Measurements from ENCODE around the gene COPG1.

Gene COPG1

GRCh38 chr3:129315998-129316247, 66.5 kb downstream of the COPG1 start:
- no peak for DNase-seq

DNA sequence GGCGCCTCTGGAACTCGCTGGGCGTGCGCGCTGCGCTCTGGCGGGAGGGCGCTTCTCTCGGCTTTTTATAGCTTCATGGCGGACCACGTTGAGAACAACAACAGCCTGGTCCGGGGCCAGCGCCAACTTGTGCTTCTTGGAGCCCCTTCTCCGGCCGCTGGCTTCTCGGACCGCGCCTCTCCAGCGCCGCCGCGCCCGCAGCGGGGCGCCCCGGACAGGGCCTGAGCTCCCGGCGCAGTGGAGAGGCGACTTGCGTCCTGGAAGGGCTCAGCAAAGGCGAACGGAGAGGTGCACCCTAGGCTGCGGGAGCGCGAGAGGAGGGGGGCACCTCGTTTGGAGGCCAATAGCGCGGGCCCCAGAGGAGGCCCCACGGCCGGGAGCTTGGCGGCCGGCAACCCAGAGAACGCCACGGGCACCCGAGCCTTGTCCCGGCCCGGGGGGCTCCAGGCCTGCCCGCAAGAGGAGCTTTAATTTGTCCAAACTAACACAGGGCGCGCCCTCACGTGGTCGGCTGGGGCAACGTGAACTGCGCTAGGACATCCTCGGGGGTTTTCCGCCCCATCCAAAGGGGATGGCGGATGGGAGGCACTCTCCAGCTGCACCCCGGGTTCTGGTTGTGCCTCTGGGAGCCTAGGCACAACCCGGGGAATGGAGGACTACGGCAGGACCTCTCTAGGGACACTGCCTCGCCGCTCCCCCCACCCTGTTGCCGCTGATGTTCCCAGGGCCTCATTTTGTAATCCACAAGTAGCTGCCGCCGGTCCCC, 67.0 kb downstream of the COPG1 start:
- peak; percentile 84 to 92 for DNase-seq

DNA sequence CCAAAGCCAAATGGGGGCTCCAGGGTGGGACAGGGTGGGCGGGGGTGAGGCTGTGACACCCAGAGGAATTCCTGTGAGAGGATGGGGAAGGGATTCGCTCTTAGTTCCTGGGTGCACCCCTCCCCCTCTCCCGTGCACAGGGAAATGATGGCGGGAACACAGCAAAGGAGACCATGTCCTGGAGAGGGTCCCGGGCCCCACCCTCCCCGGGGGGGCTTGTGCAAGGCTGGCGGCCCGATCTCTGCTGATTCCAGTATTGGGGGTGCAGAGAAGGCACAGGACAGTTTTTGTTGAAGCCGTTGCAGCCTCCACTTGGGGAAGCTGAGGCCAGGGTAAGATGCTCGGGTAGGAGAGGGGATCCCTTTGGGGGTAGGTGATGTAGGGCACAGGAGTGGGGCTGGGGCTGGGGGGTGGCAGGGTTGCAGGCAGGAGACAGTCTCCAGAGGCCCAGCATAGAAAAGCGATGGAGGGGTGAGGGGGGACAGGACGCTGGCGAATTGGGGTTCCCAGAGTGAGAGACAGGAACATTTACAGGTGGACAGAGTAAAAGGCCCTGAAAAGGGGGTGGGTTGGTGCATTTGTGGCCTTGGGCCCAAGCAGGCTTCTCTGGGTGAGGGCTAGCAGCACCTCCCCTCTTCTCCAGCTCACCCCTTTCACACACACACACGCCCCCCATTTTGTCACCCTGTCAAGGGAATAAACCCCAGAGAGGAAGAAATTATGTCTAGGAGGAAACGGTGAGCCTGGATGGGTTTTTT, 67.8 kb downstream of the COPG1 start:
- DNase-seq = no peak

DNA sequence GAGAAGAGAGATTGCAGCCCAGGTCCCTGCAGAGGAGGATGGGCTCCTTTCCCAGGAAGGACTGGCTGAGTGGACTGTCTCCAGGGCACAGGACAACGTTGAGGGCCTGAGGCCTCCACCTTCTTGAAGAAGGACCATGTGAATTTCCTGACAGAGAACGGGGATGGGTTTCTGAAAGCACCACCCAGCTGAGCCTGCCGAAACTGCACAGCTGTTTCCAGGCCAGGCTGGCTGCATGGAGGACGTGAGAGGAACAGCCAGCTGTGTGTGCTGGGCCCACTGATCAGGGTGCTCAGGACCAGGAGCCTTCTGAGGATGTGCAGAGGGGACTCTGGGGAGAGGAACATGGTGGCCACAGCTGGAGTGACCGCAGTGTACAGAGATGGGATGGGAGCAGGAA, 68.4 kb downstream of the COPG1 start:
- no peak for DNase-seq

- no peak for DNase-seq
These were observed 69.5 kb downstream of the COPG1 start for GRCh38 chr3:129318921-129319320.

DNA sequence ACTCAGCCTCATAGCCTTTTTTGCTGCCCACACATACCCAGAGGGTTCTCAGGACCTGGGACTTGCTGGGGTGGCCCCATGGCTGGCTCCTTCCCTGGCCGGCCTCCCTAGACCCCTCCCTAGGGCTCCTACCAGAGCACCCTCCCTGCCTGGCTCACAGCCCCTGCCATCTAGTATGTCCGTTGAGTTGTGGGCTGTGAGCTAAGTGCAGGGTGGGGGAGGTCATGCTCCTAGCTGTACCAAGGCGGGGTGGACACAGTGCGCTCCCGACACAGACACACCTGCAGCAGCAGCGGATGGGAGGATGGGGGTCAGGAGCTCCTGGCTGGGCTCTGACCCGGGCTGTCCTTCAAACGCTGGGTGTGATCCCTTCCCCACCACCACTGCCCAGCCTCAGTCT, 70.9 kb downstream of the COPG1 start:
- no peak for DNase-seq

DNA sequence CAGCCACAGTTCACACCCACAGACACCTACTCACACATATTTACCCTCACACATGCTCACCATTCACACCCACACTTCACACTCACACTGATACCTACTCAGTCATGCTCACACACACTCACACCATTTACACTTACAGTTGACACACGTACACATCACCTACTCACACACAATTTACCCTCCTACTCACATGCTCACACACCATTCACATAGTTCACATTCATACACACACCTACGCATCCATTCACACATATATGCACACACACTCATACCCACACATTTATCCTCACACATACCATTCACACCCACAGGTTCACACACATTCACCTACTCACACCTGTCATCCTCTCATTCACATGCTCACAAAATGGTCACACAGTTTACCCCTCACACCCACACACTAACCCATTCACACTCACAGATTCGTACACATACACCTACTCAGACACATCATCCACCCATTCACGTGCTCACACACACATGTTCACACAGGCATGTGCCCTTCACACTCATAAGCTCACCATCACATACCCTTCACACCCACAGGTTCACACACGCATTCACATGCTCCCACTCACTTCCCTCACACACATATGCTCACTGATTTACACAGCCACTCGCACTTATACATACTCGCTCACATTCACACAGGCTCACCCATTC, 71.5 kb downstream of the COPG1 start:
- no peak for DNase-seq

GRCh38 chr3:129321887-129322286, 72.5 kb downstream of the COPG1 start:
- DNase-seq = no peak

DNA sequence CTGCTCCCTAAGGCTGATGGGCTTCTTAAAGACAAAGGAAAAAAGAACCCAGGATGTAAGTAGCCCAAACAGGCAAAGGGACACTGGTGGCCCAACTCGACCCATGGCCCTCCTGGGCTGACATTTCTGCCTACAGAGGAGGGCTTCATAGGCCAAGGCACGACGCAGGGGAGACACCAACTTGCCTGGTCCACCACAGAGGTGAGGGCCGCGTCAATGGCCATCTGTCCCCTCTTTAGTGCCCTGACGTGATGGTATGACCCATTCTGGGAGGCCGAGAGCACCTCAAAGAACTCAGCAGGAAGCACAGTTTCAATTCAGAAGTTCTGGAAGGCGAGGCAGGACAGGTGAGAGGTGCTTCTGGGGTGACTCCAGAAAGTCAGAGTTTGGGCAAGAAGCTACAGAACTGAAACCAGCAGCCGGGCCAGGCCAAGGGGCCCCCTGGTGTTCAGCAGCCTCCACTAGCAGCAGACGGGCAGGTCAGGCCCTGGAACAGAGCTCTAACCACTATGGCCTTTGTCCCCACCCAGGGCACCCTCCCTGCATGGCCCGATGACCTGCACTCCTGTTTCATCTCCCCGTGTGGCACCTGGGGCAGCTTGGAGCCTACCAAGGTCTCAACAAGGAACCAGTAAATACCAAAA, 74.4 kb downstream of the COPG1 start:
- peak in 1 of 2 donors; percentile 34 for DNase-seq

GRCh38 chr3:129324855-129325254, 75.4 kb downstream of the COPG1 start:
- DNase-seq = no peak

DNA sequence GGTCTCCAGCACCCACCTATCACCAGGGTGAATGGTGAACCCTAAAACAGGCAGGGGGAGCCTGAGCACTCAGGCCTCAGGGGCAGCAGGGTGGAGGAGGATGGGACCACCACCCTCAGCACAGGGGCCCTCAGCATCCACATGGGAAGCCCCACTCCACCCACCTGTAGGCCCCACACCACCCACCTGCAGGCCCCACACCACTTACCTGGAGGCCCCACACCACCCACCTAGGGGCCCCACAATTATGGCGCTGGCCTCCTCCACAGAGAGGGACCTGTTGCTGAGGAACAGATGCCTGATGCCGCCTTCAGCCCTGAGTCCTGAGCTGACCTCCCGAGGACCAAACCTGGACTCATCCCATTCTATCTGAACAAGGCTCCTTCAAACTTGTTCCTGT, 76.0 kb downstream of the COPG1 start:
- DNase-seq = no peak

DNA sequence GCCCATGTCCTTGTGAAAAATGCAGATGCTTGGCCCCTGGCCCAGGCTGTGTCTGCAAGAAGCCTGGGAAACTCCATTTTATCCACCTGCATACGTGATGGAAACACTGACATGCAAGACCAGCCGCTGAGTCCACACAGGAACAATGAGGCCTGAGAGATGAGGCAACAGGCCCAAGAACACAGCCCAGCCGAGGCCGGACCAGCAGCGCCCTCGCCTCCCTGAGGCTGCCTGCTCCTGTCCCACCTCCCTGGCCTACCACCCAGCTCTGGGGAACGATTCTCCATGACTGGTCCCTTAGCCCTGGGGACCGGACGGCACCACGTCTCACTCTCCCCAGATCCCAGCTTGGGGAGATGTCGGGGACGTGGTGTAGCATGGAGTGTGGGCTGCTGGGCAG, 76.7 kb downstream of the COPG1 start:
- no peak for DNase-seq

- no peak for DNase-seq
These were observed 77.2 kb downstream of the COPG1 start for GRCh38 chr3:129326595-129326994.

Measured in CD4-positive, alpha-beta T cell treated with Interleukin-1 beta for 1 hour (primary cell).